Gastrocnemius medialis (tissue), 4 donors: ENCODE results near the gene PDK1. TPM values are rescaled to one million over a fixed set of nuclear protein-coding genes. Genes with fewer than 3 reads are reported as not detected.
A peak's percentile ranks its signal among the peaks of the same experiment; 100 is the strongest.

ENCODE experiments used
- ATAC-seq, 2 donors: fragments of 150-250 bp; one replicate each; pipeline ENCODE4 v1.9.1; 2016
- DNase-seq, 2 donors: peaks; one replicate each; pipeline ENCODE4 v3.0.0-alpha.2; 2019
- H3K27ac ChIP-seq, 4 donors: fragments of 200-600 bp; sonication (generic); 1 replicate in 1 of 4; 2 replicates in 3 of 4; pipeline ENCODE4 v1.5.1; 2016 to 2018; ENCODE audit warnings: mild to moderate bottlenecking in 2 of 4, moderate library complexity in 1 of 4
- H3K27me3 ChIP-seq, 3 donors: fragments of 200-600 bp; sonication (generic) in 2 of 3; 1 replicate in 1 of 3; 2 replicates in 2 of 3; pipeline versions ENCODE4 v1.5.1 to v1.6.0; 2016 to 2019; ENCODE audit warnings: mild to moderate bottlenecking in 1 of 3, moderate library complexity in 1 of 3
- H3K36me3 ChIP-seq, 2 donors: fragments of 200-600 bp; sonication (generic) in 1 of 2; one replicate each; pipeline ENCODE4 v1.5.1; 2017 to 2018
- H3K4me1 ChIP-seq, 2 donors: fragments of 200-600 bp; sonication (generic) in 1 of 2; one replicate each; pipeline ENCODE4 v1.5.1; 2016 to 2017; ENCODE audit warnings: mild to moderate bottlenecking in 2 of 2
- H3K4me3 ChIP-seq, 4 donors: fragments of 200-600 bp; sonication (generic) in 3 of 4; 1 replicate in 1 of 4; 2 replicates in 3 of 4; pipeline ENCODE4 v1.5.1; 2016 to 2019; ENCODE audit warnings: mild to moderate bottlenecking in 2 of 4
- H3K9me3 ChIP-seq, 3 donors: fragments of 200-600 bp; sonication (generic) in 2 of 3; 1 replicate in 1 of 3; 2 replicates in 2 of 3; pipeline ENCODE4 v1.5.1; 2016 to 2019
- POLR2A ChIP-seq, 2 donors: fragments of 450-650 bp; IDR thresholded peaks; one replicate each; pipeline ENCODE4 v1.6.1; 2017; ENCODE audit warnings: antibody characterized with exemption in 2 of 2, mild to moderate bottlenecking in 2 of 2, moderate library complexity in 2 of 2
- in situ Hi-C, 4 donors: fragments of 200-750 bp; cut with MboI; loops; one replicate each; pipeline versions ENCODE4 v1.15.0 to v1.8.0; 2017; ENCODE audit warnings: low sequenced_read_pairs in 4 of 4
- intact Hi-C: fragments of 100-400 bp; cut with DNase I; formaldehyde crosslinking; loops from one replicate; pipeline ENCODE4 v1.15.1; 2023; ENCODE audit warnings: low total_unique reads
- total RNA-seq, 4 donors: library from RNA; depleted of rRNA; stranded (reverse); fragments of >200 nt; gene quantifications; one replicate each; pipeline versions ENCODE4 v1.1.0 to v1.2.3, GENCODE V29; 2016
- TF ChIP-seq, protein P1 (sequence below), 5 experiments: fragments of 450-650 bp in 3 of 5; fragments of 200-600 bp in 2 of 5; sonication (generic) in 2 of 5; IDR thresholded peaks in 4 of 5; conservative IDR thresholded peaks in 1 of 5; 1 replicate in 4 of 5; 2 replicates in 1 of 5; pipeline ENCODE4 v1.5.1; 2016 to 2019; ENCODE audit warnings: antibody characterized with exemption in 5 of 5, mild to moderate bottlenecking in 3 of 5, moderate library complexity in 3 of 5

PDK1 gene
- total RNA-seq, 4 donors from 2014 or later: 5.8 to 23.8 (median 14.0) TPM

DNA sequence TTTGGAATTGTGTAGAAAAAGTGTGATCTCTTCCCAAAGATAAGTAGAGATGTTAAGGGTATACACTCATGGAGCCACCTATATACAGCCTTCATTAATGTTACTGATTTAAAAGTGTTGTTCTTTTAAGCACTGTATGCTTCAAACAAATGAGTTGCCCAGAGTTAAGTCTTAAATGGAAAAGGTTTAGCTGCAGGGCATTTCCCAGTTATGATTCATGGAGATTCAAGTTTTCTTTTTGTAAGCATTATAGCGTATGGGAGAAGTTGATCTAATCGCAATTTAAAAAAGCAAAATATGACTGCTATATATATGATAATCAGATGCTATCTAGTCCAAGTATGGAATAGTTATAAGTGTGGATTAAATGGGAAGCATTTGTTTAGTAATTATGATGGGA is 4.8 kb downstream of the PDK1 start:
- DNase-seq (no peak), ATAC-seq (no peak)
- TF ChIP-seq POLR2A (IDR thresholded peaks at IDR 0.05): no peak
- TF ChIP-seq, protein P1, sequence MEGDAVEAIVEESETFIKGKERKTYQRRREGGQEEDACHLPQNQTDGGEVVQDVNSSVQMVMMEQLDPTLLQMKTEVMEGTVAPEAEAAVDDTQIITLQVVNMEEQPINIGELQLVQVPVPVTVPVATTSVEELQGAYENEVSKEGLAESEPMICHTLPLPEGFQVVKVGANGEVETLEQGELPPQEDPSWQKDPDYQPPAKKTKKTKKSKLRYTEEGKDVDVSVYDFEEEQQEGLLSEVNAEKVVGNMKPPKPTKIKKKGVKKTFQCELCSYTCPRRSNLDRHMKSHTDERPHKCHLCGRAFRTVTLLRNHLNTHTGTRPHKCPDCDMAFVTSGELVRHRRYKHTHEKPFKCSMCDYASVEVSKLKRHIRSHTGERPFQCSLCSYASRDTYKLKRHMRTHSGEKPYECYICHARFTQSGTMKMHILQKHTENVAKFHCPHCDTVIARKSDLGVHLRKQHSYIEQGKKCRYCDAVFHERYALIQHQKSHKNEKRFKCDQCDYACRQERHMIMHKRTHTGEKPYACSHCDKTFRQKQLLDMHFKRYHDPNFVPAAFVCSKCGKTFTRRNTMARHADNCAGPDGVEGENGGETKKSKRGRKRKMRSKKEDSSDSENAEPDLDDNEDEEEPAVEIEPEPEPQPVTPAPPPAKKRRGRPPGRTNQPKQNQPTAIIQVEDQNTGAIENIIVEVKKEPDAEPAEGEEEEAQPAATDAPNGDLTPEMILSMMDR (IDR thresholded peaks at IDR 0.05 in 4 of 5, conservative IDR thresholded peaks at IDR 0.05 in 1 of 5): no peak
- Histone ChIP-seq H3K27me3 (no peaks in the 10 kb centered on the region), H3K27ac (no peak overlapping the region), H3K4me3 (no peak overlapping the region), H3K9me3 (no peaks in the 10 kb centered on the region), H3K36me3 (peaks cover 0 to 10% of the 10 kb centered on the region in 2 donors), H3K4me1 (peaks cover 11 to 15% of the 10 kb centered on the region in 2 donors)
- in situ Hi-C loops (loop anchor here in 1 of 4 donors (25.0 kb wide), 1 partner anchor 648 kb away; the partner anchor contains the start of gene HAT1), intact Hi-C loops (no loop called here)

DNA sequence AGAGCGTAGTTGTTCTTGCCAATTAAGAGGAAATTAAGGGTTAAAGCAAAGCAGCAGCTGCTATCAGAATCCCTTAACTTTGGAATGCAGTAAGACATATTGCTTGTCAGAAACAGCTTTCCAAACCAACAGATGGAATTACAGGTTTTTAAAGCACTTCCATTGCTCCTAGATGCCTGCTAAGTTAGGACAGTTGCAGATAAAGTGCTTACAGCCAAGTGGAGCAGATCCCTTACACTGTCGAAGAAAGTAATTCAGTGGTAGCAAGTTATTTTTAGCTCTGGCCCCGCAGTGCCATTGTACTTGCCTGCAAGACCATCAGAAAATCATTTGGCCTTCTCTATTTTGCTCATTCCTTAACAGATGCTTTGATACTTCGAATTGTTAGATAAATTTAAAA is 5.4 kb downstream of the PDK1 start:
- Histone ChIP-seq H3K27me3 (no peaks in the 10 kb centered on the region), H3K36me3 (peaks cover 0 to 11% of the 10 kb centered on the region in 2 donors), H3K27ac (no peak overlapping the region), H3K9me3 (no peaks in the 10 kb centered on the region), H3K4me3 (no peak overlapping the region), H3K4me1 (peaks cover 11 to 15% of the 10 kb centered on the region in 2 donors)
- TF ChIP-seq, protein P1 (IDR thresholded peaks at IDR 0.05 in 4 of 5, conservative IDR thresholded peaks at IDR 0.05 in 1 of 5): no peak
- no peak for TF ChIP-seq POLR2A (IDR thresholded peaks at IDR 0.05)
- intact Hi-C loops: no loop called here
- in situ Hi-C loops: loop anchor here in 1 of 4 donors (25.0 kb wide), 1 partner anchor 649 kb away; the partner anchor contains the start of gene HAT1
- DNase-seq: no peak
- ATAC-seq: peak in 1 of 2 donors; percentile 77

DNA sequence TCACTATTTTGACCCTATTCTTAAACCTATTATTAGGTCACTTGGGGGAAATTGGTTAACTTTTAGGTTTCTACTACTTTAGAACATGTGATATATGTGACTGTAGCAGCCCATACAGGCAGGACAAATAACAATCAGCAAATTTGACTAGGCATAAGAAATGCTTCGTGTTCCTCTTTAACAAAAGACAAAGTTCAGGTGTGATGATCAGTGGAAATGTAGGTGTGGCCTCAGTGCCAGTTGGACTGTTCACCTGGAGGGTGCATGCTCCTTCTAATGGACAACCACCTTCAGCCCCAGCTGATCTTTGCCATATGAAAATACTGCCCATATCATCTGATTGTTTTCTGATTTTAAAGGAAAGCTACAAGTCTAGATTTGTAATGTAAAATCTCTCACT is 6.4 kb downstream of the PDK1 start:
- intact Hi-C loops: no loop called here
- no peaks in the 10 kb centered on the region for H3K27me3 ChIP-seq
- no peak for TF ChIP-seq POLR2A (IDR thresholded peaks at IDR 0.05)
- TF ChIP-seq, protein P1 (IDR thresholded peaks at IDR 0.05 in 4 of 5, conservative IDR thresholded peaks at IDR 0.05 in 1 of 5): no peak
- ATAC-seq (no peak), DNase-seq (no peak)
- H3K4me3 ChIP-seq: no peak overlapping the region
- no peak overlapping the region for H3K27ac ChIP-seq
- in situ Hi-C loops: loop anchor here in 1 of 4 donors (25.0 kb wide), 1 partner anchor 650 kb away; the partner anchor contains the start of gene HAT1
- peaks cover 2 to 8% of the 10 kb centered on the region in 2 donors for H3K4me1 ChIP-seq
- no peaks in the 10 kb centered on the region for H3K9me3 ChIP-seq
- H3K36me3 ChIP-seq: peaks cover 0 to 11% of the 10 kb centered on the region in 2 donors

DNA sequence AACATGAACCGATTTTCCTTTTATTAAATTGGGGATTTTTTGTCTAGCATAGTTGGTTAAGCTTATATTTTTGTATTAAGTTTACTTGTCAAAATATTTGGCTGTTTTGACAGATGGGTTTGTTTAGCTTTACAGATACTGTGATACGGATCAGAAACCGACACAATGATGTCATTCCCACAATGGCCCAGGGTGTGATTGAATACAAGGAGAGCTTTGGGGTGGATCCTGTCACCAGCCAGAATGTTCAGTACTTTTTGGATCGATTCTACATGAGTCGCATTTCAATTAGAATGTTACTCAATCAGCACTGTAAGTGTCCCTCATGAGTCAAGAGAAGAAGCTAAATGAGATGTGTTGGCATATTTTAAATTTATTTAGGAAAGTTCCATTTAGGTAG is 8.5 kb downstream of the PDK1 start:
- in situ Hi-C loops: loop anchor here in 1 of 4 donors (25.0 kb wide), 1 partner anchor 652 kb away; the partner anchor contains the start of gene HAT1
- TF ChIP-seq, protein P1 (IDR thresholded peaks at IDR 0.05 in 4 of 5, conservative IDR thresholded peaks at IDR 0.05 in 1 of 5): no peak
- TF ChIP-seq POLR2A (IDR thresholded peaks at IDR 0.05): no peak
- no peak for DNase-seq
- Histone ChIP-seq H3K9me3 (no peaks in the 10 kb centered on the region), H3K27ac (no peak overlapping the region), H3K4me1 (peaks cover 0 to 8% of the 10 kb centered on the region in 2 donors), H3K36me3 (peaks cover 0 to 11% of the 10 kb centered on the region in 2 donors), H3K27me3 (no peaks in the 10 kb centered on the region), H3K4me3 (no peak overlapping the region)
- ATAC-seq: no peak
- intact Hi-C loops: no loop called here
